HG03342 (cell line): ENCODE data around the gene CEP20.

ENCODE experiments used
- ATAC-seq: cut with Tn5 transposase; IDR thresholded peaks from one replicate; pipeline ENCODE4 v1.9.1; 2021; ENCODE audit warnings: mild to moderate bottlenecking, moderate library complexity; ENCODE audit not compliant: unreplicated experiment

The CEP20 gene

GRCh38 chr16:15898654-15899053 is 10.3 kb upstream of the CEP20 start:
- no peak for ATAC-seq

DNA sequence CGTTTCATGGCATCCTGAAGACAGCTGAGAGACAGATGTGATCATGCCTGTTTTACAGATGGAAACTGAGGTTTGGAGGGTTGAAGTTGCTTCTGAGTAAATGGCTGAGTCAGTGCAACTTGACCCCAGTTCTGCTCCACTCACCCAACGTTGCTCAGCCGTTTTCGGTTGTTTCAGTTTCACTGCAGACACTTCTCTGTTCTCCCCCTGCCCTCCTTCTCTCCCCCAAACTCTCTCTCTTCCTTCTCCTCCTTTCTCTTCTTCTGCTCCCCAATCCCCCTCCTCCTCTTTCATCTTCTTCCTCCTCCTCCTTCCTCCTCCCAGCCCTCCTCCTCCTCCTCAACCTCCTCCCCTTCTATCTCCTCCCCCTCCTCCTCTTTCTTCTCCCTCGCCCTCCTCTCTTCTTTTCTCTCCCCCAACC is 9.4 kb upstream of the CEP20 start:
- ATAC-seq, result no peak

DNA sequence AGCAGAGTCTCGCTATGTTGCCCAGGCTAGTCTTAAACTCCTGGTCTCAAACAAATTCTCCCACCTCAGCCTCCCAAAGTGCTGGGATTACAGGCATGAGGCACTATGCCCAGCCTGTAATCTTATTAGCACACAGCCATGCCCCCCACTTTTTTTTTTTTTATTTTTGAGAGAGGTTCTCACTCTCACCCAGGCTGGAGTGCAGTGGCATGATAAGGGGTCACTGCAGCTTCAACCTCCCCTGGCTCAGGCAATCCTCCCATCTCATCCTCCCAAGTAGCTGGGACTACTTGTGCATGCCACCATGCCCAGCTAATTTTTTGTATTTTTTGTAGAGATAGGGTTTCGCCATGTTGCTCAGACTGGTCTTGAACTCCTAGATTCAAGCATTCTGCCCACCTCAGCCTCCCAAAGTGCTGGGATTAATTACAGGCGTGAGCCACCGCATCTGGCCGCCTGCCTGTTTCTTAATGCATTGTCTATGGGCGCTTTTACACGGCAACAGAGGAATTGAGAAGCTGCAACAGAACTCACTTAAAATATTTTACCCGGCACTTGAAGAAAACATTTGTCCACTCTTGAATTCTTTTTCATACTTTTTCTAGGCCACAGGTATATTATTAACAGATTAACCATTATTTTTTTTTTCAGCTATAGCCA is 8.8 kb upstream of the CEP20 start:
- no peak for ATAC-seq

- no peak for ATAC-seq
These were observed 6.4 kb upstream of the CEP20 start for GRCh38 chr16:15894571-15895374.

DNA sequence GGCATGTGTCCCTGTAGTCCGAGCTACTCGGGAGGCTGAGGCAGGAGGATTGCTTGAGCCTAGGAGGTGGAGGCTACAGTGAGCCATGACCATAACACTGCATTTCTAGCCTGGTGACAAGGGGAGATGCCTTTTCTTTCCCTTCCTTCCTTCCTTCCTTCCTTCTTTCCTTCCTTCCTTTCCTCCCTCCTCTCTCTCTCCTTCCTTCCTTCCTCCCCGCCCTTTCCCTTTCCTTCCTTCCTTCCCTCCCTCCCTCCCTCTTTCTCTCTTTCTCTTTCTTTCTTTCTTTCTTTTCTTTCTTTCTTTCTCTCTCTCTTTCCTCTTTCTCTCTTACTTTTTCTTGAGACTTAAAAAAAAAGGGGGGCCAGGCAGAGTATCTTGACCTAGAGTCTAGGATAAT is 3.1 kb upstream of the CEP20 start:
- ATAC-seq, result no peak

DNA sequence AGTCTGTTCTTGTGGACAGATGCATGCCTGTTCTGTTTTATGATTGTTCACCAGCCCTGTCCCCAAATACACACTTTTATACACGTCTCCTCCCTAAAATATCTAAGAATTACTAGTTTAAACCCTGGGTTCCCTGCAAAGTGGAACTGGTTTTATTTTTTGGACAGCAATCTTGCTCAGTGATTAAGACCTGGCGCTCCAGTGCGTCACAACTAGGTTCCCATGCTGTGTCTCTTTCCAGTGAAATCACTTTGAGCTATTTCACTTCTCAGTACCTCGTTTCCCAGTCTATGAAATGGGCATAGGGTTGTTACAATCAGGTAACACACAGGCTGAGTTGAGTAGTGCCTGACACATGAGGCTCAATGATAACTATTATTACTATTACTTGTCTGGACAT is 1.1 kb downstream of the CEP20 start:
- ATAC-seq, result no peak

DNA sequence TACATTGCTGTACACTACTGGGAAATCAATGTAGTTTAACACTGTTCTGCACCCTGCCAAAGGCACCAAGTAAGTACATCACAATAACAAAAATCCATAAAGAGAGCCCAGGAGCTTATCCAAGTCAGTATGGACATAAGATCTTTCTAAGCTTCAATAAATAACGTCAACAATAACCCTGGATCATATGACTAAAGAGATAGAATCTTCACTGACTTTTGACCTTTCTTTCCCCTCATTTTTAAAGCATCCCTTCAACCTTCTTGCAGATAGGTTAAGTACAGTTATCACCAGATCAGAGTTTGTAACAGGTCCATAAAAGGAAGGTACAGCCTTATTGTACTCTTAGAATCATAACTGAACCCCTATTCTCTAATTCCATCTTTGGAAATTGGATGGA is 2.3 kb downstream of the CEP20 start:
- no peak for ATAC-seq

- no peak for ATAC-seq
These were observed 2.8 kb downstream of the CEP20 start for GRCh38 chr16:15885560-15886001.

DNA sequence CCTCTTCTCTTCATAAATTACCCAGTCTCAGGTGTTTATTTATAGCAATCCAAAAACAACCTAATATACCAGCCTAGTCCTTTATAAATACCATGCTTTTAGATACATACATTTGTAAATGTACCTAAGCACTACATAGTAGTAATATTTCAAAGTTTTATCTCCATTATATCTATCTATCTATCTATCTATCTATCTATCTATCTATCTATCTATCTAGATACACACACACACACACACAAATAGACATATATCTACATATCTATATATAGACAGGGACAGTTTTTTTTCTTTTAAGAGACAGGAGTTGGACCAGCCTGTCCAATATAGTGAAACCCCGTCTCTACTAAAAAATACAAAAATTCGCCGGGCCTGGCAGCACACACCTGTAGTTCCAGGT is 5.8 kb downstream of the CEP20 start:
- ATAC-seq, result no peak

DNA sequence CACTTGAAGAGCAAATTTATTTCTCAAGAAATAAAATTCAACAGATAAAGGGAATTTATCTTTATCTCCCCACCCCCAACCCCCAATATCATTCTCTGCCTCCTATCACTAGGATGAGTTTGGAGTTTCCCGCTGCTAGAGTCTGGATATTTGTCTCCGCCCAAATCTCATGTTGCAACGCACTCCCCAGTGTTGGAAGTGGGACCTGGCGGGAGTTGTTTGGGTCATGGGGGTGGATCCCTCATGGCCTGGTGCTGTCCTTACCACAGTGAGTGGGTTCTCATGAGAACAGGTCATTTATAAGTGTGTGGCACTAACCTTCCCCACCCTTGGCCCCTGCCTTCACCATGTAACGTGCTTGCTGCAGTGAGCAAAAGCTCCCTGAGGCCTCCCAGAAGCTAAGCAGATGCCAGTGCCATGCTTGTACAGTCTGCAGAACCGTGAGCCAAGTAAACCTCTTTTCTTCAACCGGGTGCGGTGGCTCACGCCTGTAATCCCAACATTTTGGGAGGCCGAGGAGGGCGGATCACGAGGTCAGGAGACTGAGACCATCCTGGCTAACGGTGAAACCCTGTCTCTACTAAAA is 6.5 kb downstream of the CEP20 start:
- no peak for ATAC-seq

GRCh38 chr16:15880434-15881308 is 7.7 kb downstream of the CEP20 start:
- ATAC-seq, result no peak

DNA sequence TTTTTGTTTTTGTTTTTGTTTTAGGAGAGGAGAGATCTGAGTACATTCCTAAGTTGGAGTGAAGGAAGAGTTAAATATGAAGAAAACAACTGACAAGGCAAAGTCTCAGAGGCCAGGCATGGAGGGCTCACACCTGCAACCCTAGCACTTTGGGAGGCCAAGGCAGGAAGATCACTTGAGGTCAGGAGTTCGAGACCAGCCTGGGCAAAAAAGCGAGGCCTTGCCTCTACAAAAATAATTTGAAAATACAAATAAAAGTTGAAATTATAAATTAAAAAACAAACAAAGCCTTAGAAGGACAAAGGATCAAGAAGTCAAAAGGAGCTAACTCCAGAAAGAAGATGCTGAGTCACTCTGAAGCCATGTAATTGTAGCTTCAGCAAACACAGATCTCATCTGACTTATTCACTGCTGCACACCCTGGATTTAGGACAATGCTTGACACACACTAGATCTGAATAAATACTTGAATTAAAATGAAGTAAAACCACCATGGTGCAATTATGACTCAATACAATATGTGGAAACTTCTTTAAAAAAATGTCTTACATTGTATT is 9.1 kb downstream of the CEP20 start:
- no peak for ATAC-seq

DNA sequence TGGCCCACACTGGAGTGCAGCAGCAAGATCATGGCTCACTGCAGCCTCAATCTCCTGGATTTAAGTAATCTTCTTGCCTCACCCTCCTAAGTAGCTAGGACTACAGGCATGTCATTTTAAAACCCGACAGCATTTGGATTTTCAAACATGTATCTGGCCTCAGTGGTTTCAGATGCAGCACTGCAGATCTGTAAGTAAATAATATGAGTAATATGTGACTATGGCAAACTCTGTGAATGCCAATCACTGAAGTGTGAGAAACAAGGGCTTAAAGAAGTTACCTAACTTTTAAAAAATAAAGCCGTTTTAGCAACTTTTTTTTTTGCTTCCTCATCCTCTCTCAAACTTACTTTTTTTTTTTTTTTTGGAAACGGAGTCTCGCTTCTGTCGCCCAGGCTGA is 11.9 kb downstream of the CEP20 start:
- ATAC-seq, result no peak

DNA sequence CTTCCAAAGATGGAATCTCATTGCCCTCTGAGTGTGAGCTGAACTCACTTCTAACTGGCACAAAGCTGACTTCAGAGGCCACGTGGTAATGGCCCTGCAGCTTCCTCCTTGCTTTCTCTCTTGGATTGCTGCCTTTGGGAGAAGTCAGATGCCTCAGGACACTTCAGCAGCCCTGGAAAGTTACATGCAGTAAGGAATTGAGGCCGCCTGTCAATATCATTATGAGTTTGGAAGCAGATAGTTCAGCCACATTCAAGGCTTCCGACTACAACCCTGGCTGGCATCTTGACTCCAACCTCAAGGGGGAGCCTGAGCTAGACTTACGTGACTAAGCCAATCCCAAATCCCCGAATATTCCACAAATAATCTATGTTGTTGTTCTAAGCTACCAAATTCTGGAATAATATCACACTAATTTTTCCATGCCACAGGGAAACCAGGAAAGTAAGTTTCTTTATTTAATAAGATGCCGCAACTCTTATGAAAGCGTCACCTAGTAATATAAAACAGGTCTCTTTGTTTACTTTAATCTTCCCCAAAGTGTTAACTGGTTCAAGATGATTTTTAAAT is 13.6 kb downstream of the CEP20 start:
- ATAC-seq, result no peak

DNA sequence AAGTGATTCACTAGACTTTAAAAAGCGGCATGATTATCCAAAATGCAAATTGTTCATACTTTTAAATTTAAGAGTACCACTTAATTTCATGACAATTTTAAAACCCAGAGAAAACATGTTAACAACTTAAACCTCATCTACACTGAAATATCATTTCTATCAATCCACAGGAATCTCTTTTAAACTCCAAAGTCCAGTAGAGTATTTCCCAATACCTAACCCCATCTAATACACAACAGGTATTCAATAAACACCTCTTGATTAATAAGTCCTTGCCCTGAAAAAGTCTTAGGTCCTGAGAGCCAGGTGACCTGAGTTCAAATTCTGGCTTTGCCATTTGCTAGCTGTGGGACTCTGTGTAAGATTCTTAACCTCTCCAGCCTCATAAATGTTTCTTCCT is 14.7 kb downstream of the CEP20 start:
- no peak for ATAC-seq

DNA sequence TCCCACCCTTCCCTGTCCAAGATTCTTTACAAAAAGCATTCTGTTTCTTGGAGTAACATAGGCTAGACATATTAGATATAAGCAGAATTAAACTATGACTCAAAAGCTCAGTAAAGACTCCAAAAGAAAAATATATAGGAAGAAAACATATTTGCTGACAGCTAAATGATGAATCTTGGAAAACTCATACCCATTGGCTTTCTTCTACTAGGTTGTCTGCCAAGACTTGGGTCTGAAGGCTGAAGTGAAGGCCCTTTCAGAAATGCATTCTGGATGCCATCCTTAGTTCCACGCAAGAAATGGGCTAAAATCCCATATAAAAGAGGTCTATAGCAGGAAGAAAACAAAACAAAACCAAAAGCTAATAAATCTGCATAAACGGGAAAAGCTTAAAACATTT is 15.1 kb downstream of the CEP20 start:
- ATAC-seq, result no peak

- no peak for ATAC-seq
These were observed 18.4 kb downstream of the CEP20 start for GRCh38 chr16:15870011-15870410.

DNA sequence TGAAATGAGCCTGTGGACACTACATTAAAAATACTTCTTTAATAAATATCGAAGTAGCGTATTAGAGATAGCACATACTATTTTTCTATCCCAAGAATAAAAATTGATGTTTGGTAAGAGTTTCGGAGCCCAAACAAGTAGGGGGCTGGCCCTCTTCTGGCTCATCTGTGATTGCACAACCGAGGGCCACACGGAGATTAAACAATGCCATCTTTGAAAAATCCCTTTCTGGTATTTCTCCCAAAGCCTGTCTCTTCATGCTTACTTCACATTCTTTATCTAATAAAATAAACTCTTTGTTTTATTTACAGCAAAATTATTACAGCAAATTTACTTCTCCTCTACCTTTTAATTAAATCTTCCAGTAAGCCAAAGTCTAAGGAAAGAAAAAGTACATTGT is 22.0 kb downstream of the CEP20 start:
- ATAC-seq, result no peak

DNA sequence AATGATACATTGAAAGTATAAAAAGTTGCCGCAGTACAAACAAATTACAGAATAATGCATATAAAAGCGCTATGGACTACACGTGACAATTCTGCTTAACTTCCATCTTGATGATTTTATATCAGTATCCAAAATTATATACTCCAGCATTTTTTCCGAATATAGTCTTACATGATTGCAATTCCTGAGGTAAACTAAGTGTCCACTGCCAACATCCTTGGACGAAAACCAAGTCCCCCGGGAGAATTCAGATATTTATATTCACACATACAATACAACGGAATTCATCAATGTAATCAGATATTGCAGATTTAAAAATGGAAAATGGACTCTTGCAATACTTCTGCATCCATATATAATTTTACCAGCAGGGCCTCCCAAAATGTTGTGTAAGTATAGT is 22.7 kb downstream of the CEP20 start:
- ATAC-seq, result no peak

DNA sequence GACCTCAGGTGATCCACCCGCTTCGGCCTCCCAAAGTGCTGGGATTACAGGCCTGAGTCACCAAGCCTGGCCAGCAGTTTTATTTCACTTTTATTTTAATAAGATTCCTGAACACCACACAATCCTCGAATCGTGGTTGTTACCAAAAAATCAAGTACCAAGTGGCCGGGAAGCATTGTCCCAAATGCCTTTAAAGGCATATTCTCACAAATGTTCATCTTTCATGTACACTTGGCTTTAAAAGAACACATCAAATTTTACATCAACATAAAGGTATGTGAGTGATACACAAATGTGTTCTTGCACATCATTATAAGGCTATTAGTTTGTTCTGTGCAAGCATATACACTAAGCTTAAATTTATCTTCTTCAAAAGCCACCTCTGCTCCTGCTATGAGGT is 23.5 kb downstream of the CEP20 start:
- ATAC-seq, result no peak

GRCh38 chr16:15861996-15862395 is 26.4 kb downstream of the CEP20 start:
- no peak for ATAC-seq
